H1 (cell line): ENCODE results near the gene TEX48. TPM values are rescaled to one million over a fixed set of nuclear protein-coding genes. Genes with fewer than 3 reads are reported as not detected.

ENCODE experiments used
- CTCF ChIA-PET: fragments of 300-600 bp; sonication (Branson Sonifier 250); formaldehyde crosslinking; loops from one replicate; lab custom pipeline; 2021; ENCODE audit not compliant: partially characterized antibody; lab: Charles Lee
- POLR2A ChIA-PET: fragments of 300-600 bp; sonication (Branson Sonifier 250); formaldehyde crosslinking; loops from one replicate; lab custom pipeline; 2021; ENCODE audit warnings: inconsistent platforms; ENCODE audit not compliant: partially characterized antibody; lab: Charles Lee
- DNase-seq, 2 experiments: peaks; one replicate each; pipeline versions ENCODE4 v3.0.0 to v3.0.0-alpha.2; 2010 to 2022; ENCODE audit warnings: low spot score in 2 of 2, low read depth in 1 of 2, mixed read lengths in 1 of 2
- FAIRE-seq: peaks from 2 replicates; lab custom pipeline; 2011; peaks lifted over from hg19 to GRCh38; lab: Jason Lieb, UNC
- H2AFZ ChIP-seq: 2 replicates; pipeline ENCODE4 v1.8.1; 2012; ENCODE audit warnings: low read length, inconsistent platforms
- H2AK5ac ChIP-seq: 2 replicates; pipeline ENCODE4 v1.6.1; 2013; ENCODE audit warnings: low read depth, low read length
- H2BK120ac ChIP-seq: replicated peaks from 2 replicates; pipeline ENCODE3; 2013; ENCODE audit warnings: low read depth, low read length, inconsistent platforms
- H2BK12ac ChIP-seq: 2 replicates; pipeline ENCODE4 v1.6.1; 2013; ENCODE audit warnings: low read depth, low read length
- H2BK15ac ChIP-seq: 2 replicates; pipeline ENCODE4 v1.6.1; 2013; ENCODE audit warnings: low read length
- H2BK20ac ChIP-seq: 2 replicates; pipeline ENCODE4 v1.6.1; 2013; ENCODE audit warnings: low read length
- H2BK5ac ChIP-seq: 2 replicates; pipeline ENCODE4 v1.6.1; 2013; ENCODE audit warnings: low read depth, low read length
- H3K14ac ChIP-seq: 2 replicates; pipeline ENCODE4 v1.6.1; 2013; ENCODE audit warnings: inconsistent platforms; ENCODE audit not compliant: insufficient read length
- H3K18ac ChIP-seq: 2 replicates; pipeline ENCODE4 v1.6.1; 2013; ENCODE audit warnings: low read length; ENCODE audit errors: extremely low read depth
- H3K23ac ChIP-seq: 2 replicates; pipeline ENCODE4 v1.6.1; 2013; ENCODE audit warnings: inconsistent platforms; ENCODE audit not compliant: insufficient read length
- H3K23me2 ChIP-seq: 2 replicates; pipeline ENCODE4 v1.6.1; 2013; ENCODE audit warnings: low read depth, low read length
- H3K27ac ChIP-seq: 2 replicates; pipeline ENCODE4 v1.6.1; 2011; ENCODE audit warnings: low read depth, low read length, inconsistent platforms
- H3K27me3 ChIP-seq, 4 experiments: replicated peaks in 1 of 4; 1 replicate in 1 of 4; 2 replicates in 3 of 4; pipeline versions ENCODE4 v1.6.1 to v1.8.1; 2011 to 2013; ENCODE audit warnings: low read length in 3 of 4, mild to moderate bottlenecking in 3 of 4, inconsistent platforms in 2 of 4, mixed read lengths in 2 of 4, moderate library complexity in 1 of 4; ENCODE audit not compliant: control insufficient read depth in 3 of 4, insufficient read depth in 3 of 4; ENCODE audit errors: extremely low read depth in 1 of 4
- H3K36me3 ChIP-seq, 4 experiments: 2 replicates each; pipeline versions ENCODE4 v1.6.1 to v1.8.1; 2011 to 2013; ENCODE audit warnings: mild to moderate bottlenecking in 4 of 4, low read length in 3 of 4, moderate library complexity in 2 of 4, control low read depth in 1 of 4, inconsistent platforms in 1 of 4; ENCODE audit not compliant: insufficient read depth in 4 of 4, control insufficient read depth in 2 of 4
- H3K4ac ChIP-seq: replicated peaks from 2 replicates; pipeline ENCODE3; 2013; ENCODE audit warnings: low read length, low read depth, mixed read lengths, inconsistent platforms; ENCODE audit not compliant: insufficient read length
- H3K4me1 ChIP-seq, 4 experiments: replicated peaks in 1 of 4; 1 replicate in 1 of 4; 2 replicates in 3 of 4; pipeline versions ENCODE4 v1.6.1 to v1.8.1; 2011 to 2013; ENCODE audit warnings: low read length in 3 of 4, inconsistent platforms in 2 of 4, mixed read lengths in 1 of 4; ENCODE audit not compliant: insufficient read depth in 4 of 4, control insufficient read depth in 3 of 4
- H3K4me2 ChIP-seq, 2 experiments: 2 replicates each; pipeline versions ENCODE4 v1.6.1 to v1.8.1; 2011 to 2013; ENCODE audit warnings: low read depth in 2 of 2, low read length in 2 of 2, control low read depth in 1 of 2, inconsistent platforms in 1 of 2, mild to moderate bottlenecking in 1 of 2; ENCODE audit not compliant: insufficient read depth in 1 of 2
- H3K4me3 ChIP-seq, 4 experiments: fragments of 200-600, 300-600 bp in 1 of 4; sonication (generic), shearing (Covaris generic), sonication (Bioruptor Twin) in 1 of 4; 2 replicates each; pipeline versions ENCODE4 v1.5.1 to v1.8.1; 2011 to 2016; ENCODE audit warnings: low read length in 4 of 4, low read depth in 3 of 4, control low read depth in 2 of 4, inconsistent platforms in 2 of 4, mild to moderate bottlenecking in 2 of 4, mixed read lengths in 1 of 4, moderate library complexity in 1 of 4; ENCODE audit not compliant: insufficient read depth in 2 of 4; ENCODE audit errors: extremely low read depth in 1 of 4
- H3K56ac ChIP-seq: replicated peaks from 2 replicates; pipeline ENCODE3; 2013; ENCODE audit warnings: low read depth, mild to moderate bottlenecking, mixed read lengths, low read length, inconsistent platforms; ENCODE audit not compliant: insufficient read length
- H3K79me1 ChIP-seq: 2 replicates; pipeline ENCODE4 v1.6.1; 2013; ENCODE audit warnings: low read depth, low read length, control low read depth
- H3K79me2 ChIP-seq, 2 experiments: 2 replicates each; pipeline versions ENCODE4 v1.6.1 to v1.8.1; 2012 to 2013; ENCODE audit warnings: low read length in 2 of 2, mild to moderate bottlenecking in 2 of 2, inconsistent platforms in 1 of 2; ENCODE audit not compliant: insufficient read depth in 2 of 2, control insufficient read depth in 1 of 2
- H3K9ac ChIP-seq, 4 experiments: replicated peaks in 1 of 4; 1 replicate in 1 of 4; 2 replicates in 3 of 4; pipeline versions ENCODE4 v1.6.1 to v1.8.1; 2011 to 2013; ENCODE audit warnings: low read depth in 3 of 4, low read length in 3 of 4, control low read depth in 2 of 4, mild to moderate bottlenecking in 2 of 4, moderate library complexity in 2 of 4, inconsistent platforms in 1 of 4; ENCODE audit errors: extremely low read depth in 1 of 4
- H3K9me3 ChIP-seq, 2 experiments: 2 replicates each; pipeline versions ENCODE4 v1.6.1 to v1.8.1; 2012 to 2013; ENCODE audit warnings: mild to moderate bottlenecking in 2 of 2, moderate library complexity in 2 of 2, control low read depth in 1 of 2, inconsistent platforms in 1 of 2, low read depth in 1 of 2, low read length in 1 of 2, mixed read lengths in 1 of 2; ENCODE audit not compliant: insufficient read depth in 2 of 2
- H4K20me1 ChIP-seq, 2 experiments: replicated peaks in 1 of 2; 2 replicates each; pipeline versions ENCODE3 to v1.8.1; 2011 to 2013; ENCODE audit warnings: inconsistent platforms in 2 of 2, low read length in 2 of 2, mild to moderate bottlenecking in 1 of 2; ENCODE audit not compliant: insufficient read depth in 2 of 2, control insufficient read depth in 1 of 2
- H4K5ac ChIP-seq: 2 replicates; pipeline ENCODE4 v1.6.1; 2013; ENCODE audit warnings: low read length, low read depth, mixed read lengths, inconsistent platforms; ENCODE audit not compliant: insufficient read length
- H4K8ac ChIP-seq: 2 replicates; pipeline ENCODE4 v1.8.0; 2013; ENCODE audit warnings: mild to moderate bottlenecking, moderate library complexity, low read length, inconsistent platforms; ENCODE audit not compliant: insufficient read depth; ENCODE audit errors: extremely low read depth
- H4K91ac ChIP-seq: replicated peaks from 2 replicates; pipeline ENCODE3; 2013; ENCODE audit warnings: low read length, mixed read lengths, inconsistent platforms; ENCODE audit not compliant: insufficient read length
- MAX ChIP-seq: IDR thresholded peaks from 2 replicates; pipeline ENCODE4 v1.6.1; 2012; ENCODE audit warnings: inconsistent platforms
- NANOG ChIP-seq: IDR thresholded peaks from 2 replicates; pipeline ENCODE4 v1.6.1; 2011; ENCODE audit warnings: low read length, low read depth, mild to moderate bottlenecking, inconsistent platforms; ENCODE audit not compliant: insufficient read depth, poor library complexity, severe bottlenecking
- TBP ChIP-seq: IDR thresholded peaks from 2 replicates; pipeline ENCODE4 v1.6.1; 2011; ENCODE audit warnings: low read depth, low read length, improper control_type of control experiment
- TEAD4 ChIP-seq: IDR thresholded peaks from 2 replicates; pipeline ENCODE4 v1.6.1; 2012; ENCODE audit warnings: low read depth, low read length, inconsistent platforms, mixed read lengths
- WGBS, 2 experiments: shearing (Covaris generic) in 1 of 2; methylation state at CpG; one replicate each; pipeline versions ENCODE4 v1.1.6 to v1.1.7; 2013 to 2015; ENCODE audit warnings: low lambda C conversion rate in 2 of 2, mixed read lengths in 2 of 2, inconsistent platforms in 1 of 2, low coverage in 1 of 2, missing lambda C conversion rate in 1 of 2; ENCODE audit not compliant: insufficient replicate concordance in 2 of 2, insufficient coverage in 1 of 2, insufficient read length in 1 of 2; ENCODE audit errors: extremely low coverage in 1 of 2, missing lambda C conversion rate in 1 of 2; 5-methylcytosine and 5-hydroxymethylcytosine counted together
- polyA plus RNA-seq, 7 experiments: library from polyadenylated mRNA; depleted of rRNA in 3 of 7; stranded (reverse) in 5 of 7; unstranded in 2 of 7; fragments of >200 nt in 5 of 7; fragments of 200-250 nt in 2 of 7; gene quantifications; 1 replicate in 5 of 7; 2 replicates in 1 of 7; 4 replicates in 1 of 7; pipeline versions ENCODE4 v1.2.1 to v1.2.3, GENCODE V29; 2011 to 2013; ENCODE audit warnings: missing spikeins in 2 of 7, mixed read lengths in 2 of 7
- total RNA-seq: library from RNA; stranded (reverse); fragmentation: NEBNext Ultra II Directional; extraction: Animal tissue kit (Norgen Biotek cat#: 25700); gene quantifications from 2 replicates; pipeline ENCODE4 v1.2.1, GENCODE V29; 2021

The TEX48 gene
- total and polyA plus RNA-seq, 2 of the 8 experiments (the other 6 are each of a cell fraction or from before 2014, with no cell fraction given) = not detected

GRCh38 chr9:114678130-114678529 is 3.9 kb downstream of the TEX48 start:
- POLR2A ChIA-PET = no interaction called here
- WGBS, 2 experiments = 87 to 100% methylated on average over 1 to 3 of the region's 3 CpGs

More at GRCh38 chr9:114678130-114678529, 3.9 kb downstream of the TEX48 start:
- H3K23me2 ChIP-seq = no peaks in the 10 kb centered on the region
- H3K27ac ChIP-seq = no peak overlapping the region
- H2BK15ac ChIP-seq = no peak overlapping the region
- no peaks in the 10 kb centered on the region for H3K36me3 ChIP-seq
- no peak for TF ChIP-seq MAX
- no peak for TF ChIP-seq TEAD4
- no peak for TF ChIP-seq NANOG
- no peak for TF ChIP-seq TBP
- no peaks in the 10 kb centered on the region for H3K79me1 ChIP-seq
- H2BK20ac ChIP-seq = no peak overlapping the region
- H3K4me3 ChIP-seq = no peak overlapping the region
- no peaks in the 10 kb centered on the region for H4K20me1 ChIP-seq
- H3K79me2 ChIP-seq = no peaks in the 10 kb centered on the region
- no peak overlapping the region for H3K9ac ChIP-seq
- no peak overlapping the region for H2AK5ac ChIP-seq
- no peak overlapping the region for H2BK5ac ChIP-seq
- no peak overlapping the region for H4K8ac ChIP-seq
- no peak overlapping the region for H2BK120ac ChIP-seq
- H2BK12ac ChIP-seq = no peak overlapping the region
- no peaks in the 10 kb centered on the region; a peak in 2 of 7 replicates for H3K27me3 ChIP-seq
- no peaks in the 10 kb centered on the region for H3K4me1 ChIP-seq
- H3K4ac ChIP-seq = no peak overlapping the region
- no peak for FAIRE-seq
- H3K9me3 ChIP-seq = no peaks in the 10 kb centered on the region
- CTCF ChIA-PET = interaction anchor here (0.9 to 10.6 kb wide), 8 partner anchors 10 to 336 kb away, joined by 3 to 171 read pairs (median 14); partner anchors contain the start of gene TEX53
- no peak overlapping the region for H3K23ac ChIP-seq
- no peak overlapping the region for H3K14ac ChIP-seq
- no peak overlapping the region for H3K4me2 ChIP-seq
- H3K18ac ChIP-seq = no peak overlapping the region
- H4K91ac ChIP-seq = no peak overlapping the region
- H4K5ac ChIP-seq = no peak overlapping the region
- no peak overlapping the region for H2AFZ ChIP-seq
- no peak overlapping the region for H3K56ac ChIP-seq
- no peak for DNase-seq
